ENCODE data around the gene S100Z.
"Not testable (repeated sequence)": the region's sequence is repeated elsewhere in the genome, so short reads cannot be mapped to it uniquely, and the experiment has no call there.

The S100Z gene

DNA sequence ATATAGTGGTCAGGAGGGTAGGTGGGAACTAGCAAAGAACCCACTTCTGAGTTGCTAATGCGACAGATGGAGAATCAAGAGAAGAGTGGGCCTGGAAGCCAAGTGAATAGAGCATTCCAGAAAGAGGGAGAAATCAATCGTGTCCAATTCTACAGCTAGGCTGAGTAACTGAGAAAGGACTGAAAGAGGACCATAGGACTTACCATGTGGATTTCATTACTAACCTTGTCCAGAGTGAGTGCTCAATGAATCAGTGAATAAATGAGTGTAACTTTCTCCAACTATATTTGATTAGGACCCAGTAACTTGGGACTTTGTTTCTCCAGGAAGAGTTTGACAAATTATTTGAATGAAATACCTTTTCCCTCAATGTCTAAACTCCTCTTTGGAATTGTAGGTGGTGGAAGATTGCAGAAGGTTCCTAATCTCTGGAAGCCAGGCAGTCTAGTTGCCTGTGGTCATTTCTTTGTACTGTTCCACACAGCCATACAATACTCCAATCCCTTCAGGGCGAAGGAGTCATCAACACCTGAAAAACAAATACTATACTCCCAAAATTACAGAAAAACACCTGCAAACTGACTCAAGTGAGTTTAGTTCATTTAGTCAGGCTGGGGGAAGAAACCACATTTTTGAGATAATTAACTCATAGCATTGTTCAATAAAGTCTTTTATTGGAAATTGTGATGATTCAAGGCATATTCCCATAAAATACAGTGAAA is 33.5 kb upstream of the S100Z start:
- H3K4me3 ChIP-seq (replicated peaks in 1 of 2; ENCODE audit: low read depth in 2 of 2, low read length in 2 of 2) = no peak overlapping the region
- DNase-seq (ENCODE audit: low read depth in 2 of 2) = no peak
- TF ChIP-seq, protein P1, sequence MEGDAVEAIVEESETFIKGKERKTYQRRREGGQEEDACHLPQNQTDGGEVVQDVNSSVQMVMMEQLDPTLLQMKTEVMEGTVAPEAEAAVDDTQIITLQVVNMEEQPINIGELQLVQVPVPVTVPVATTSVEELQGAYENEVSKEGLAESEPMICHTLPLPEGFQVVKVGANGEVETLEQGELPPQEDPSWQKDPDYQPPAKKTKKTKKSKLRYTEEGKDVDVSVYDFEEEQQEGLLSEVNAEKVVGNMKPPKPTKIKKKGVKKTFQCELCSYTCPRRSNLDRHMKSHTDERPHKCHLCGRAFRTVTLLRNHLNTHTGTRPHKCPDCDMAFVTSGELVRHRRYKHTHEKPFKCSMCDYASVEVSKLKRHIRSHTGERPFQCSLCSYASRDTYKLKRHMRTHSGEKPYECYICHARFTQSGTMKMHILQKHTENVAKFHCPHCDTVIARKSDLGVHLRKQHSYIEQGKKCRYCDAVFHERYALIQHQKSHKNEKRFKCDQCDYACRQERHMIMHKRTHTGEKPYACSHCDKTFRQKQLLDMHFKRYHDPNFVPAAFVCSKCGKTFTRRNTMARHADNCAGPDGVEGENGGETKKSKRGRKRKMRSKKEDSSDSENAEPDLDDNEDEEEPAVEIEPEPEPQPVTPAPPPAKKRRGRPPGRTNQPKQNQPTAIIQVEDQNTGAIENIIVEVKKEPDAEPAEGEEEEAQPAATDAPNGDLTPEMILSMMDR (IDR thresholded peaks at IDR 0.05; ENCODE audit: low read depth, low read length) = no peak

DNA sequence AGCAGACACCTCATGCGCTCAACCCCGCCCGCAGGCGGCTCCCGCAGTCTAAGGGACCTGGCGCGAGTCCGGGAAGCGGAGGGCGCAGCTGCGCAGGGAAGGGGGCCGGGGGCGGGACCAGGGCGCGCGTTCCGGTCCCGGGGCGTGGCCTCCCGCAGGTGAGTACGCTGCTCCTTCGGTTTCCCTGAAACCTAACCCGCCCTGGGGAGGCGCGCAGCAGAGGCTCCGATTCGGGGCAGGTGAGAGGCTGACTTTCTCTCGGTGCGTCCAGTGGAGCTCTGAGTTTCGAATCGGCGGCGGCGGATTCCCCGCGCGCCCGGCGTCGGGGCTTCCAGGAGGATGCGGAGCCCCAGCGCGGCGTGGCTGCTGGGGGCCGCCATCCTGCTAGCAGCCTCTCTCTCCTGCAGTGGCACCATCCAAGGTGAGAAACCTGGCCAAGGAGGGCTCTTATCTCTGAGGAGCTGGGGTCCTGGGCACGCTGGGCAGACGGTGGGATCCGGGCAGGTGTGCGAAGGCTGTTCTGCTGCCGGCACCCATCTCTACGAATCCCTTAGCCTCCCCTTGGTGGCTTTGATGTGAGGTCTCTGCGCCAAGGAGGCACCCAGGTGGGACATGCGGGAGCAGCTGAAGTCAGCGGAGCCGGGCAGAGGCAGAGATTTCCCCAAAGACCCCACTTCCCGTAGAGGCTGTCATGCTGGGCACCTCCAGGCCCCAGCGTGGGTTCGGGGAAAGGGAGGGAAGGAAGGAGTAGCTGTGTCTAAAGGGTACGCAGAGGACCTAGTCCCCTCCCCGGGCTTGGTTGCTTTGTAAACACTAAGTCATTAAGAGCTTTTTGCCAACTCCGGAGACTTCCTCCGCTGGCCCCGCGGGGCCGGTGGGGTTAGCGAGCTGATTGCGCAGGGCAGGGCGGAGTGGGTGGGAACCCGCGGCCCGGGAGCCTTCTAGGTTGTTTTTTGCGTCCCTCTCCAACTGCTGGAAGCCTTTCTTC is 30.7 kb upstream of the S100Z start, which contains the start of gene F2RL1:
Gene F2RL1, plus strand, starts transcription at position 187 of the 988 bp plus-strand sequence. Its CDS starts 153 bp downstream, at position 340.
- peak; percentile 78 to 87 for DNase-seq (ENCODE audit: low read depth in 2 of 2)
- TF ChIP-seq, protein P1 (IDR thresholded peaks at IDR 0.05; ENCODE audit: low read depth, low read length) = no peak
- peak within 1 kb of the TSS; percentile 78 to 91 for H3K4me3 ChIP-seq (replicated peaks in 1 of 2; ENCODE audit: low read depth in 2 of 2, low read length in 2 of 2)

GRCh38 chr5:76819851-76820525 is 29.8 kb upstream of the S100Z start:
- DNase-seq (ENCODE audit: low read depth in 2 of 2) = peak; percentile 33 to 39
- TF ChIP-seq, protein P1 (IDR thresholded peaks at IDR 0.05; ENCODE audit: low read depth, low read length) = no peak
- H3K4me3 ChIP-seq (replicated peaks in 1 of 2; ENCODE audit: low read depth in 2 of 2, low read length in 2 of 2) = peak overlapping the region; percentile 78 to 91

DNA sequence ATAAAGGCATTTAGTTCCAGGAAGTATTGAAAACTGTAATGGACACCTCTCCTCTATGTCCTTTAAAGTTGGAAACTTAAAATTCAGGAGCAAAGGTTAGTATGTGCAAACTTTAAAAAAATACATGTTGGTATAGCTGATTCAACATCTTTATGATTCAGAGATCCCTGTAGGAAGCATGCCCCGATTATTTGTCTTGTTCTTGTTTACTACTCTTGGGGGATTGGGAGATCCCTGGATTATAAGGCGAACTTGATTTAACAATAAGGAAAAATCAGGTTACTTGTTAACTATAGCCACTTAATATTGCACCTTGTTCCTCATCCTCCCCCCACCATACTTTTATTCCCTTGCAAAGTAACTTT is 29.3 kb upstream of the S100Z start:
- peak overlapping the region in 1 of 2 donors; percentile 91 for H3K4me3 ChIP-seq (replicated peaks in 1 of 2; ENCODE audit: low read depth in 2 of 2, low read length in 2 of 2)
- TF ChIP-seq, protein P1 (IDR thresholded peaks at IDR 0.05; ENCODE audit: low read depth, low read length) = no peak
- peak in 1 of 2 donors; percentile 43 for DNase-seq (ENCODE audit: low read depth in 2 of 2)

- peak overlapping the region in 1 of 2 donors; percentile 91 for H3K4me3 ChIP-seq (replicated peaks in 1 of 2; ENCODE audit: low read depth in 2 of 2, low read length in 2 of 2)
- TF ChIP-seq, protein P1 (IDR thresholded peaks at IDR 0.05; ENCODE audit: low read depth, low read length) = no peak
- no peak for DNase-seq (ENCODE audit: low read depth in 2 of 2)
Observed at GRCh38 chr5:76821136-76821535, 28.7 kb upstream of the S100Z start.

- DNase-seq (ENCODE audit: low read depth in 2 of 2) = not testable (repeated sequence)
Observed at GRCh38 chr5:76822105-76822731, 27.6 kb upstream of the S100Z start.

GRCh38 chr5:76826416-76826815 is 23.4 kb upstream of the S100Z start:
- H3K4me3 ChIP-seq (replicated peaks in 1 of 2; ENCODE audit: low read depth in 2 of 2, low read length in 2 of 2); DNase-seq (ENCODE audit: low read depth in 2 of 2): not testable (repeated sequence)

More at GRCh38 chr5:76822105-76822731, 27.6 kb upstream of the S100Z start:
- not testable (repeated sequence) for H3K4me3 ChIP-seq (replicated peaks in 1 of 2; ENCODE audit: low read depth in 2 of 2, low read length in 2 of 2)

Measured in cardiac fibroblast (primary cell).